Islet precursor cell (in vitro differentiated cells): ENCODE data around the gene DNMT3A.

ENCODE experiments used
- DNase-seq: peaks from one replicate; pipeline ENCODE4 v3.0.0-alpha.2; 2018

DNMT3A gene

GRCh38 chr2:25341753-25342371, at the start of gene DNMT3A:
DNMT3A (minus strand) TSS chr2:25341925; CDS start chr2:25313984, 27,941 bp downstream.
- DNase-seq = peak; percentile 68

- DNase-seq = no peak
Observed at GRCh38 chr2:25389161-25389560, 47.4 kb upstream of the DNMT3A start.

GRCh38 chr2:25388491-25388890, 46.8 kb upstream of the DNMT3A start:
- no peak for DNase-seq

GRCh38 chr2:25387876-25388449, 46.2 kb upstream of the DNMT3A start:
- no peak for DNase-seq

- DNase-seq = no peak
Observed at GRCh38 chr2:25386971-25387875, 45.5 kb upstream of the DNMT3A start.

- DNase-seq = no peak
Observed at GRCh38 chr2:25385910-25386309, 44.2 kb upstream of the DNMT3A start.

- peak; percentile 45 for DNase-seq
Observed at GRCh38 chr2:25383806-25384205, 42.1 kb upstream of the DNMT3A start.

GRCh38 chr2:25381502-25381901, 39.8 kb upstream of the DNMT3A start:
- DNase-seq = no peak

GRCh38 chr2:25380586-25381375, 39.1 kb upstream of the DNMT3A start:
- peak; percentile 43 for DNase-seq

- DNase-seq = no peak
Observed at GRCh38 chr2:25380023-25380422, 38.3 kb upstream of the DNMT3A start.

- DNase-seq = peak; percentile 40
Observed at GRCh38 chr2:25379535-25379934, 37.8 kb upstream of the DNMT3A start.

- peak; percentile 47 for DNase-seq
Observed at GRCh38 chr2:25378731-25379490, 37.2 kb upstream of the DNMT3A start.

- DNase-seq = peak; percentile 48
Observed at GRCh38 chr2:25377822-25378421, 36.2 kb upstream of the DNMT3A start.

GRCh38 chr2:25376750-25377621, 35.3 kb upstream of the DNMT3A start:
- peak; percentile 94 for DNase-seq

GRCh38 chr2:25375989-25376545, 34.3 kb upstream of the DNMT3A start:
- DNase-seq = peak; percentile 45

GRCh38 chr2:25375371-25375988, 33.8 kb upstream of the DNMT3A start:
- DNase-seq = peak; percentile 49

- DNase-seq = no peak
Observed at GRCh38 chr2:25374827-25375226, 33.1 kb upstream of the DNMT3A start.

GRCh38 chr2:25374411-25374810, 32.7 kb upstream of the DNMT3A start:
- DNase-seq = no peak

- peak; percentile 51 for DNase-seq
Observed at GRCh38 chr2:25373269-25373981, 31.7 kb upstream of the DNMT3A start.
